GM12874 (cell line): ENCODE results near the gene ANO6.

ENCODE experiments used
- TF ChIP-seq, protein P1 (sequence below): IDR thresholded peaks from 2 replicates; pipeline ENCODE4 v1.5.1; 2011; ENCODE audit warnings: low read depth, mild to moderate bottlenecking, control low read depth, low read length, moderate library complexity; ENCODE audit not compliant: insufficient read depth

ANO6 gene

GRCh38 chr12:45458854-45459807, 243.2 kb downstream of the ANO6 start:
- TF ChIP-seq, protein P1, sequence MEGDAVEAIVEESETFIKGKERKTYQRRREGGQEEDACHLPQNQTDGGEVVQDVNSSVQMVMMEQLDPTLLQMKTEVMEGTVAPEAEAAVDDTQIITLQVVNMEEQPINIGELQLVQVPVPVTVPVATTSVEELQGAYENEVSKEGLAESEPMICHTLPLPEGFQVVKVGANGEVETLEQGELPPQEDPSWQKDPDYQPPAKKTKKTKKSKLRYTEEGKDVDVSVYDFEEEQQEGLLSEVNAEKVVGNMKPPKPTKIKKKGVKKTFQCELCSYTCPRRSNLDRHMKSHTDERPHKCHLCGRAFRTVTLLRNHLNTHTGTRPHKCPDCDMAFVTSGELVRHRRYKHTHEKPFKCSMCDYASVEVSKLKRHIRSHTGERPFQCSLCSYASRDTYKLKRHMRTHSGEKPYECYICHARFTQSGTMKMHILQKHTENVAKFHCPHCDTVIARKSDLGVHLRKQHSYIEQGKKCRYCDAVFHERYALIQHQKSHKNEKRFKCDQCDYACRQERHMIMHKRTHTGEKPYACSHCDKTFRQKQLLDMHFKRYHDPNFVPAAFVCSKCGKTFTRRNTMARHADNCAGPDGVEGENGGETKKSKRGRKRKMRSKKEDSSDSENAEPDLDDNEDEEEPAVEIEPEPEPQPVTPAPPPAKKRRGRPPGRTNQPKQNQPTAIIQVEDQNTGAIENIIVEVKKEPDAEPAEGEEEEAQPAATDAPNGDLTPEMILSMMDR: no peak

DNA sequence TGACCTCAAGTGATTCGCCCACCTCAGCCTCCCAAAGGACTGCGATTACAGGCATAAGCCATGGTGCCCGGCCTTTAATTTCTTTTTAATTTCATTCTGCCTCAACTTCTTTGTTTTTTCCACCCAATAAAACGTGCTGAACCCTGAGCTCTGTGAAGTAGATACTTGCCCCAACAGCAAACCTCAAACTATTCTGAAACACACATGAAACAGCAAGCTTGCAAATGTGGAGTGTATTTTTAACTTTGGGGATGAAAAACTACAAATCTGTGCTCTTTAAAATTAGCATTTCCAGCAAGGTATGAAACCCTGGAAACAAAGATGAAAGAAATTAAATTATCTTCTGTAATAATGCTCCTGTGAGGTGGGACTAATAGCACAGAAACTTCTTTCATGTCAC, 246.6 kb downstream of the ANO6 start:
- TF ChIP-seq, protein P1: no peak

DNA sequence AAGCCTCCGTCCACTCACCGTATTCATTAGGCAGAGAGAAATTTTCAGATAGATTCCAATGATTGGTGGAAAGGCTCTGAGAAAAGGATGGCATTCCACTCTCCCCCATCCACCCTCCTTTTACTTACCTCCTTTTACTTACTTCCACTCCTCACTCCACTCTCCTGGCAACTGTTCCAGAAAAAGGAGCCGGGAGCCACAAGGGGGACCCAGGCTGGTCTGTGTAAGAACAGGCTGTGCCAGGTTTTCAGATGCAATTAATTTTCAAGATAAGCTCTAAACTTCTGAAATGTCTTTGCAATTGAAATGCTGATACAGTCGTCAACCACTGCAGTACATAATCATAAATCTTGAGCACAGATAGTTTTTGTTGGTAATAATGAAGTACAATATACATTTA, 248.8 kb downstream of the ANO6 start:
- TF ChIP-seq, protein P1: no peak

DNA sequence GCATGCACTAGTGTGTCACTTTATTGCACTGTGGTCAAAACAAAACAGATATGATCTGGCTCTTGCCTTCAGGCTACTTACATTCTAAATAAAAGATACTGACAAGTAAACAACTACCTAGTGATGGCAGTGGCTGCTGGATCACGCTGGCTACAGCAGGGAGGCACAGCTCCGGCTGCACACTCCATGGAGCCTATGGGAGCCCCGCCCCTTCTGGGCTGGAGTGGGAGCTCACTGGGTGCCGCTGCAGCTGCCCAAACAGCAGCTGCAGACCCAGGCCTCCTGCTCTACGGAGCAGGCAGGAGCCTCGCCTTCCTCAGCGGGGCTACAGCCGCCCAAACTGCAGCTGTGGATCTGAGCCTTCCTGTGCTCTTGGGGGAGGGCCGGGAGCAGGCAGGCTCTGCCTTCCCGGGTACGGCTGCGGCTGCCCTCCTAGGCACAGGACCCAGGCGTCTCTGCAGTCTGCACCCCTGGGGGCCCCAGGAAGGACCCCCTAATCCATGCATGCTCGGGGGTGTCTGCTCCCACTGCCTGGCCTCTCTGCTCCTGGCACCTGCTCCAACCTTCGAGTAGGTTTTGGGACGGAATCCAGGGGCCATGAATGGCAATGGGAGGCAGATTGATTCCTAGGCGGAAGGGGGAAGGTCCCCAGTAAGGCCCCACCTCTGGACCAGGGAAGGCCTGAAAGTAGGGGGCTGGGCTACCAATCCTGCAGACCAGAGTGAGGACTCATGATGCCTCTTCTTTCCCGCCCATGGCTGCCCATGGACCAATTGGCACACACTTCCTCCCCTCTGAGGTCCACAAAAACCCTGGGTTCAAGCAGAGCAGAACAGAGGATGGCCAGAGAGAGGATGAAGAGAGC, 253.1 kb downstream of the ANO6 start:
- TF ChIP-seq, protein P1: no peak

GRCh38 chr12:45469902-45470301, 254.0 kb downstream of the ANO6 start:
- TF ChIP-seq, protein P1: no peak

GRCh38 chr12:45473636-45474035, 257.7 kb downstream of the ANO6 start:
- TF ChIP-seq, protein P1: no peak

DNA sequence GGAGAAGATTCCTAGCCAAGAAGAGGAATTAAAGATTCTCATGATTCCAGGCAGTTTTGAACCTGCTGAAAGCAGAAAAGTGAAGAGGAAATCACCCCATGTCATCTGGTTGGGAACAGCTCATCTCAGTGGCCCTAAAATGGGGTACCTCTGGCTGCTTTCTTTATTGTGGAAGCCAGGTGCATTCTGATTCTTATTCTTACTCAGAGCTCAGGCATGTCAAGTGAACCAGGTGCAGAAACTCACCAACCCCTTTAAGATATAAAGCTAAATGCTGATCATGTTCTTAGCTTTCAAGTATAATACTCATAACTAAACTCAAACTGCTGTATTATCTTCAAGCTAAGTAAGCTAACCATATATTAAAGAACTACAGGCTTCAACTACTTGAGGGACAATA, 259.7 kb downstream of the ANO6 start:
- TF ChIP-seq, protein P1: no peak
